ENCODE data around the gene CHID1. TPM values are rescaled to one million over a fixed set of nuclear protein-coding genes. Genes with fewer than 3 reads are reported as not detected.

The CHID1 gene
- polyA plus RNA-seq, 1 donor from 2014 or later, result 51.2 TPM

DNA sequence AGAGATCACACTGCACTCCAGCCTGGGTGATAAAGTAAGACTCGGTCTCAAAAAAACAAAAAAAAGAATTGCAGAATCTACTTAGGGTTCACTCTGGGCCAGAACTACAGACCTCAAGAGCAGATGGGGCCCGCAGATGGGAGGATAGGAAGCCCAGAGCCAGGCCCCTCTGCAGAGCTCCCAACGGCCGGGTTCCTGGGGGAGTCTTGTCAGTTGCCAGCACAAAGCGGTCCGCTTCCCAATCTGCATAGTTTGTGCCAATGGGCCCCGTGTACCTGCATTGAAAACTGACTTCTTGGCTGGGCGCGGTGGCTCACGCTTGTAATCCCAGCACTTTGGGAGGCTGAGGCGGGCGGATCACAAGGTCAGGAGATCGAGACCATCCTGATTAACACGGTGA is 1.7 kb upstream of the CHID1 start:
- Histone ChIP-seq H3K9me2 (ENCODE audit: insufficient read depth, low read length) (no peaks in the 10 kb centered on the region), H3K4me2 (ENCODE audit: low read length) (no peak overlapping the region), H3K9ac (ENCODE audit: low read length) (no peak overlapping the region), H3K4me3 (ENCODE audit: low read length) (no peak overlapping the region), H3K36me3 (ENCODE audit: insufficient read depth, low read length) (no peaks in the 10 kb centered on the region), H3K9me3 (ENCODE audit: low read length) (no peaks in the 10 kb centered on the region), H3K27ac (ENCODE audit: low read length) (no peak overlapping the region), H3K27me3 (ENCODE audit: insufficient read depth, low read depth, low read length) (no peaks in the 10 kb centered on the region), H3F3A (ENCODE audit: insufficient read depth, low read length, poor library complexity, severe bottlenecking) (no peaks in the 10 kb centered on the region), H4K20me1 (ENCODE audit: insufficient read depth) (no peaks in the 10 kb centered on the region), H3K79me2 (replicated peaks; ENCODE audit: insufficient read depth, low read length) (peaks cover 11% of the 10 kb centered on the region), H2AFZ (ENCODE audit: low read depth, low read length) (no peak overlapping the region)
- TF ChIP-seq REST (IDR thresholded peaks at IDR 0.05; ENCODE audit: borderline replicate concordance), result no peak
- no peak for TF ChIP-seq SMC3 (conservative IDR thresholded peaks at IDR 0.05; ENCODE audit: poor library complexity)
- TF ChIP-seq RAD21 (conservative IDR thresholded peaks at IDR 0.05), result no peak
- no peak for TF ChIP-seq EZH2 (IDR thresholded peaks at IDR 0.05; ENCODE audit: borderline replicate concordance, insufficient read depth, low read length, poor library complexity, severe bottlenecking)

- no peak for TF ChIP-seq POLR2AphosphoS5 (IDR thresholded peaks at IDR 0.05)
- no peak for TF ChIP-seq TAF1 (IDR thresholded peaks at IDR 0.05; ENCODE audit: low read depth)
- TF ChIP-seq REST (IDR thresholded peaks at IDR 0.05; ENCODE audit: borderline replicate concordance), result no peak
- TF ChIP-seq SMC3 (conservative IDR thresholded peaks at IDR 0.05; ENCODE audit: poor library complexity), result no peak
- no peak for TF ChIP-seq RAD21 (conservative IDR thresholded peaks at IDR 0.05)
- no peak for TF ChIP-seq CTCF (IDR thresholded peaks at IDR 0.05; ENCODE audit: poor library complexity, severe bottlenecking)
- H3K79me2 ChIP-seq (replicated peaks; ENCODE audit: insufficient read depth, low read length), result peaks cover 11% of the 10 kb centered on the region
- no peak overlapping the region for H3K27ac ChIP-seq (ENCODE audit: low read length)
- H3K9ac ChIP-seq (ENCODE audit: low read length), result peak overlapping the region; percentile 87
- H2AFZ ChIP-seq (ENCODE audit: low read depth, low read length), result no peak overlapping the region
- H3K4me3 ChIP-seq (ENCODE audit: low read length), result peak overlapping the region; percentile 96
- H3K27me3 ChIP-seq (ENCODE audit: insufficient read depth, low read depth, low read length), result no peaks in the 10 kb centered on the region
- peak overlapping the region; percentile 65 for H3K4me2 ChIP-seq (ENCODE audit: low read length)
- H3K36me3 ChIP-seq (ENCODE audit: insufficient read depth, low read length), result no peaks in the 10 kb centered on the region
- H3K9me3 ChIP-seq (ENCODE audit: low read length), result no peaks in the 10 kb centered on the region
- no peaks in the 10 kb centered on the region for H3F3A ChIP-seq (ENCODE audit: insufficient read depth, low read length, poor library complexity, severe bottlenecking)
- no peaks in the 10 kb centered on the region for H4K20me1 ChIP-seq (ENCODE audit: insufficient read depth)
- H3K9me2 ChIP-seq (ENCODE audit: insufficient read depth, low read length), result no peaks in the 10 kb centered on the region
Measured at GRCh38 chr11:911890-912219, 1.2 kb upstream of the CHID1 start.

Measured in neural cell (in vitro differentiated cells).